GM12801 (cell line): Measurements from ENCODE around the gene TFCP2L1.

ENCODE experiments used
- CTCF ChIP-seq: IDR thresholded peaks from one replicate; pipeline ENCODE4 v1.5.1; 2011; ENCODE audit warnings: control low read depth; ENCODE audit not compliant: insufficient read length; ENCODE audit errors: extremely low read depth

Gene TFCP2L1

GRCh38 chr2:121303531-121304263, 18.7 kb upstream of the TFCP2L1 start:
- no peak for TF ChIP-seq CTCF

- TF ChIP-seq CTCF = no peak
Observed at GRCh38 chr2:121298476-121298875, 13.5 kb upstream of the TFCP2L1 start.

- no peak for TF ChIP-seq CTCF
Observed at GRCh38 chr2:121297217-121297830, 12.3 kb upstream of the TFCP2L1 start.

- TF ChIP-seq CTCF = no peak
Observed at GRCh38 chr2:121295911-121296650, 11.1 kb upstream of the TFCP2L1 start.

- TF ChIP-seq CTCF = no peak
Observed at GRCh38 chr2:121294881-121295840, 10.2 kb upstream of the TFCP2L1 start.

- no peak for TF ChIP-seq CTCF
Observed at GRCh38 chr2:121293450-121294325, 8.7 kb upstream of the TFCP2L1 start.
